HFFc6 (cell line): ENCODE measurements around the gene PPP1CA. TPM values are rescaled to one million over a fixed set of nuclear protein-coding genes. Genes with fewer than 3 reads are reported as not detected.

Source experiments
- DNase-seq: peaks from one replicate; pipeline ENCODE4 v3.0.0-alpha.2; 2018
- H3K27ac Mint-ChIP-seq: 2 replicates; pipeline ENCODE4 v1.8.0; 2020; ENCODE audit warnings: mild to moderate bottlenecking, mixed read lengths
- H3K27me3 Mint-ChIP-seq: 2 replicates; pipeline ENCODE4 v1.8.0; 2021; ENCODE audit warnings: mild to moderate bottlenecking, moderate library complexity, mixed read lengths; ENCODE audit not compliant: insufficient read depth
- H3K36me3 Mint-ChIP-seq: 2 replicates; pipeline ENCODE4 v1.8.0; 2021; ENCODE audit warnings: low read depth, mixed read lengths
- H3K4me1 Mint-ChIP-seq: 2 replicates; pipeline ENCODE4 v1.8.0; 2020; ENCODE audit warnings: low read depth, mixed read lengths
- H3K4me3 Mint-ChIP-seq: 2 replicates; pipeline ENCODE4 v1.8.0; 2020; ENCODE audit warnings: mild to moderate bottlenecking, moderate library complexity, mixed read lengths
- H3K9me3 Mint-ChIP-seq: 2 replicates; pipeline ENCODE4 v1.8.0; 2020; ENCODE audit warnings: mild to moderate bottlenecking, mixed read lengths
- CTCF ChIP-seq: fragments of 200-600 bp; sonication (generic); IDR thresholded peaks from 2 replicates; pipeline ENCODE4 v1.5.0; 2021; ENCODE audit warnings: antibody characterized with exemption, mild to moderate bottlenecking
- total RNA-seq, 6 experiments: library from RNA; stranded (reverse); fragmentation: NEBNext Ultra II Directional; extraction: Animal tissue kit (Norgen Biotek cat#: 25700); gene quantifications; 2 replicates in 1 of 6; 3 replicates in 5 of 6; pipeline ENCODE4 v1.2.3, GENCODE V29; 2021

Gene PPP1CA
- total RNA-seq, 6 experiments from 2014 or later: 162 to 191 (median 180) TPM

GRCh38 chr11:67417425-67417824 lies 15.8 kb upstream of the PPP1CA start:
- no peaks in the 10 kb centered on the region for H3K36me3 Mint-ChIP-seq
- H3K4me3 Mint-ChIP-seq: no peak overlapping the region
- H3K4me1 Mint-ChIP-seq: no peaks in the 10 kb centered on the region
- DNase-seq: no peak
- H3K27me3 Mint-ChIP-seq: peaks cover 13% of the 10 kb centered on the region
- no peak overlapping the region for H3K27ac Mint-ChIP-seq
- no peak for TF ChIP-seq CTCF
- H3K9me3 Mint-ChIP-seq: no peaks in the 10 kb centered on the region

DNA sequence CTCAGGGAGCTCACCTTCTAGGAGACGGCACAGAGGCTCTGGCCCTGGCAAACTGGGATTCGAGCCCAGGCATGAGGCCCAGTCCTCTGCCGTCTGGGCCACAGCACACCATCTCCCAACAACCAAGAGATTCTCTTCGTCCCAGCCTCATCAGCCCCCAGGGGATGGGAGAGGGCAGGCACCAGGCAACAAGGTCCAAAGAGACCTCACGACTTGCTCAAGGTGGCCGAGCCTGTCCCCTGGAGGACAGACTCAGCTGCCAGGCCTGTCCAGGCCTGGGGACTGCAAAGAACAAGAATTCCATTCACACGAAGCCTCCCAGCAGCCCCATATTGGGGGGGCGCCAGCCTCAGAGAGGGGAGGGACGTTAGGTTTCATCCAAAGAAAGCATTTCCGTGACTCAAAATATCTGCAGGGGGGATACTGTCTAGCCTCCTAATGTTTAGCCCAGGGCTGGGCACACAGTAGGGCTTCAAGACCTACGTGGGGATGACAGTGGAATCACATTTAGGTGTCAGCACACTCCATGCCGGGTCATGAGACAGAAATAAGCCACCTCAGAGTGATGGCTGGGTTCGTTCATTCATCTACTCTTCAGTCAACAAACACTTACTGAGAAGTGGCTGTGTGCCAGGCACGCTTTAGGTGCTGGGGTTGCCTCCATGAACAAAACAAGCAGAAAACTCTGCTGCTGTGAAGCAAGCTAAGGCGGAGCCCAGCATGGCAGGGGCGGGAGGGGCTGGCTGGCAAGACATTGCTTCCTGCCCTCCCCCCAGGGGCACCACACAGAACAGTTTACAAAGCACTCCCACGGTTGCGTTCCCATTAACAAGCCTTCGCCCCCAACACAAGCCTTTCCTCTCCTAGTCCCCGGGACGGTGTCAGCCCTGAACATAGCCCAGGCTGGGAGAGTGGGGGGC lies 15.0 kb upstream of the PPP1CA start:
- peaks cover 17% of the 10 kb centered on the region for H3K27me3 Mint-ChIP-seq
- H3K27ac Mint-ChIP-seq: no peak overlapping the region
- DNase-seq: no peak
- H3K9me3 Mint-ChIP-seq: no peaks in the 10 kb centered on the region
- H3K36me3 Mint-ChIP-seq: no peaks in the 10 kb centered on the region
- H3K4me3 Mint-ChIP-seq: no peak overlapping the region
- TF ChIP-seq CTCF: no peak
- H3K4me1 Mint-ChIP-seq: no peaks in the 10 kb centered on the region

DNA sequence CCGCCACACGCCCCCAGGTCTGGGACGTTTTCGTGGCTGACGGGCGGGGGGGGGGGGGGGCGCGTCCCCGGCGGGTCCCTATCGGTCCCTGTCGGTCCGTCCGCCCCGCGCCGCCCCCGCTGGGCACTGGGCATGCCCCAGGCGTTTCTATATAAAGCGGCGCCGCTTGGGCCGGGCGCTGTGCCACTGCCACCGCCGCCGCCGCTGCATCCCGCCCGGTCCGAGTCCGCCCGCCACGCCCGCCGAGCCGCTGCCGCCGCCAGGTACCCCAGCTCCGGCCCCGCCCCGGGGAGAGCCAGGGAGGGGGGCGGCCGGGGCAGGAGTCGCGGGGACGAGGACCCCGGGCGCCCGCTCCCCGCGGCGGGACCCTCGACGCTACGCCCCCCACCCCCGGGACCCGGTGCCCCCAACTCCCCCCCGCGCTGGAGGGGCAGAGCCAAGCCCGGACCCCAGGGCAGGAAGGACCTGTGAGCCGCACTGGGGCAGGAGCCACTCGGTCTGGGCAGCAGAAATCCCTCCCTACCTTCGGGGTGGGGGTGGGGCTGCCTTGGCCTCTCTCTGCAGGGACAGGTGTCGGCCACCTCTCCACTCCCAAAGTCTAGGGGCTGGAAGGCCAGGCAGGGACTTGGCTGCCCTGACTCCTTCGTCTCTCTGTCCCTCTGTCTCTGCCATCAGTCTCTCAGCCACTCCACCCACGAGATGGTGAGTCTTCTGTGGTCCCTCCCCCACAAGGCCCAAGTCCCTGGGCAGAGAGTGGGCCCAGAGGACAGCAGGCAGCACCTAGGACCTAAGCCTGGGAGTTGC lies 14.0 kb upstream of the PPP1CA start, which contains the start of gene CARNS1:
Gene CARNS1 (plus strand): TSS at position 178 of the 804 bp plus-strand sequence. CDS start 522 bp downstream, at position 700.
- TF ChIP-seq CTCF: no peak
- H3K27ac Mint-ChIP-seq: no peak within 1 kb of the TSS
- no peaks in the 10 kb centered on the region for H3K9me3 Mint-ChIP-seq
- no peaks in the 10 kb centered on the region for H3K36me3 Mint-ChIP-seq
- H3K4me3 Mint-ChIP-seq: no peak within 1 kb of the TSS
- H3K4me1 Mint-ChIP-seq: no peaks in the 10 kb centered on the region
- DNase-seq: no peak
- peaks cover 19% of the 10 kb centered on the region for H3K27me3 Mint-ChIP-seq

- DNase-seq: no peak
- no peaks in the 10 kb centered on the region for H3K4me1 Mint-ChIP-seq
- no peaks in the 10 kb centered on the region for H3K36me3 Mint-ChIP-seq
- no peak overlapping the region for H3K27ac Mint-ChIP-seq
- H3K27me3 Mint-ChIP-seq: peaks cover 23% of the 10 kb centered on the region
- H3K9me3 Mint-ChIP-seq: no peaks in the 10 kb centered on the region
- no peak overlapping the region for H3K4me3 Mint-ChIP-seq
- TF ChIP-seq CTCF: no peak
Measured at GRCh38 chr11:67413266-67413849, 11.7 kb upstream of the PPP1CA start.

DNA sequence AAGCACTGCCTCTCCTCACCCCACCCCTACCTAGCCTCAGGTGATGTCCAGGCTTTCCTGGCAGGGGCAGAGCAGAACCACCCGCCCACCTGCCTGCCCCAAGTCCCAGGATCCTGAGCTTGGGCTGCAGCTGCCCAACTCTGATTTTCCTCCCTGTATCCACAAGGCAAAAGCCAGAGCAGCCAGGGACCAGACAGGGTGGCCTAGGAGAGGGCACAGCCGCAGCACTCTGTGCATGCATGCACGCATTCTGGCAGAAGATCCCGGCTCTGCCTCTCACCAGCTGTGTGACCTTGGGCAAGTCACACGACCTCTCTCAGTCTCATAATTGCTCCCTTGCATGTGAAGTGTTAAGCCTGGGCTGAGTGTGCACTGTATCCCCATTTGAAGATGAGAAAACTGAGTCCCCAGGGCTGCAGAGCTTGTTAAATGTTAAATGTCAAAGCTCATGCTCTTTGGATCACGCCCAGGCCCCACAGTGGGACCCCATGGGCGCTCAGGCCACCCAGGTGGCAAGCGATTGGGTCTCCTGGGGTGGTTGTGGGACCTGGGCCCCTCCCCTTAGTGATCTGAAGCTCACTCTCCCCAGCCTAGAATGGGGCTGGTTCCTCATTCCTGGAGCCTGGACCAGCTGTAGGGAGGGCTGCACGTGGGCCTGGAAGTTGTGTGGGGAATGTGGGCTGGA lies 11.0 kb upstream of the PPP1CA start:
- no peaks in the 10 kb centered on the region for H3K36me3 Mint-ChIP-seq

More for the DNA sequence above, 11.0 kb upstream of the PPP1CA start:
- Mint-ChIP-seq H3K27me3 (peaks cover 26% of the 10 kb centered on the region), H3K4me1 (no peaks in the 10 kb centered on the region), H3K9me3 (no peaks in the 10 kb centered on the region), H3K4me3 (no peak overlapping the region), H3K27ac (no peak overlapping the region)
- TF ChIP-seq CTCF: no peak
- DNase-seq: no peak
